ENCODE measurements around the gene GNG13.

DNA sequence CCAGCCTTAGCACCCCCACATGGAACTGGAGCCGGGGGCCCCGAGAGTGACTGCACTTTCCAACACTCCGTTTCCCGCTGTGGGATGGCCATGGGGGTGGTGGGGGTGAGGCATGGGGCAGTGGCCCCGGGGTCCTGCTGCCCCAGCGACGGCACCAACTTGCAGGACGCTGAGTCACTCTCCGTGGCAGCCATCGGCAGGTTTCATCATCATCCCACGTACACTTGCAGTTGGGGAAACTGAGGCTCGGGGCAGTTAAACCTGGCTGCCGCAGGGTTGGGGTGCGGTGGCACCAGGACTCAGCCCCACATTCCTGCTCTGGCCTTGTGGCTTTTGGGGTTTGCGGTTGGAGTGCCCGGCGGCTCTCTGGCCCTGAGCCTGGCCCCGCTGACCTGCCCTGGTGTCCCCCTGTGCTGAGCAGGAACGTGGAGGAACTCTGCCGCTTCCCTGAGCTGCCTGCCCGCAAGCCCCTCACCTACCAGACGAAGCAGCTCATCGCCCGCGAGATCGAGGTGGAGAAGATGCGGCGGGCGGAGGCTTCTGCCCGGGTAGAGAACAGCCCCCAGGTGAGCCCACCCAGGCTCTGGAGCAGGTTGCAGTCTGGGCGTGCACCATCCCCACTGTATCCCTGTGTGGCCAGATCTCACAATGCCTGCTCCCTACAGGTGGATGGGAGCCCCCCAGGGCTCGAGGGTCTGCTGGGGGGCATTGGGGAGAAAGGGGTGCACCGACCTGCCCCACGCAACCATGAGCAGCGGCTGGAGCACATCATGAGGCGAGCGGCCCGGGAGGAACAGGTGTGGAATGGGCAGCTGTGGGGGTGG, 4.0 kb downstream of the GNG13 start:
- TF ChIP-seq POLR2A (IDR thresholded peaks at IDR 0.05): no peak
- TF ChIP-seq, protein P1, sequence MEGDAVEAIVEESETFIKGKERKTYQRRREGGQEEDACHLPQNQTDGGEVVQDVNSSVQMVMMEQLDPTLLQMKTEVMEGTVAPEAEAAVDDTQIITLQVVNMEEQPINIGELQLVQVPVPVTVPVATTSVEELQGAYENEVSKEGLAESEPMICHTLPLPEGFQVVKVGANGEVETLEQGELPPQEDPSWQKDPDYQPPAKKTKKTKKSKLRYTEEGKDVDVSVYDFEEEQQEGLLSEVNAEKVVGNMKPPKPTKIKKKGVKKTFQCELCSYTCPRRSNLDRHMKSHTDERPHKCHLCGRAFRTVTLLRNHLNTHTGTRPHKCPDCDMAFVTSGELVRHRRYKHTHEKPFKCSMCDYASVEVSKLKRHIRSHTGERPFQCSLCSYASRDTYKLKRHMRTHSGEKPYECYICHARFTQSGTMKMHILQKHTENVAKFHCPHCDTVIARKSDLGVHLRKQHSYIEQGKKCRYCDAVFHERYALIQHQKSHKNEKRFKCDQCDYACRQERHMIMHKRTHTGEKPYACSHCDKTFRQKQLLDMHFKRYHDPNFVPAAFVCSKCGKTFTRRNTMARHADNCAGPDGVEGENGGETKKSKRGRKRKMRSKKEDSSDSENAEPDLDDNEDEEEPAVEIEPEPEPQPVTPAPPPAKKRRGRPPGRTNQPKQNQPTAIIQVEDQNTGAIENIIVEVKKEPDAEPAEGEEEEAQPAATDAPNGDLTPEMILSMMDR (IDR thresholded peaks at IDR 0.05): no peak

Data from adrenal gland (tissue), 5 donors.